ENCODE results near the gene PDE11A.

- TF ChIP-seq EZH2 (IDR thresholded peaks at IDR 0.05; ENCODE audit: insufficient read depth, poor library complexity, severe bottlenecking) (no peak), EZH2phosphoT487 (IDR thresholded peaks at IDR 0.05; ENCODE audit: insufficient read depth, low read depth) (no peak)
These were observed 407.2 kb downstream of the PDE11A start for GRCh38 chr2:177665328-177665727.

Measured in GM23248 (cell line).